NCI-H1694 (cell line): ENCODE results near the gene CLEC18A.
"Not testable (repeated sequence)": the region's sequence is repeated elsewhere in the genome, so short reads cannot be mapped to it uniquely, and the experiment has no call there.

Experiments
- DNase-seq: peaks from one replicate; lab custom pipeline; 2025; lab: John Stamatoyannopoulos, UW

Gene CLEC18A

DNA sequence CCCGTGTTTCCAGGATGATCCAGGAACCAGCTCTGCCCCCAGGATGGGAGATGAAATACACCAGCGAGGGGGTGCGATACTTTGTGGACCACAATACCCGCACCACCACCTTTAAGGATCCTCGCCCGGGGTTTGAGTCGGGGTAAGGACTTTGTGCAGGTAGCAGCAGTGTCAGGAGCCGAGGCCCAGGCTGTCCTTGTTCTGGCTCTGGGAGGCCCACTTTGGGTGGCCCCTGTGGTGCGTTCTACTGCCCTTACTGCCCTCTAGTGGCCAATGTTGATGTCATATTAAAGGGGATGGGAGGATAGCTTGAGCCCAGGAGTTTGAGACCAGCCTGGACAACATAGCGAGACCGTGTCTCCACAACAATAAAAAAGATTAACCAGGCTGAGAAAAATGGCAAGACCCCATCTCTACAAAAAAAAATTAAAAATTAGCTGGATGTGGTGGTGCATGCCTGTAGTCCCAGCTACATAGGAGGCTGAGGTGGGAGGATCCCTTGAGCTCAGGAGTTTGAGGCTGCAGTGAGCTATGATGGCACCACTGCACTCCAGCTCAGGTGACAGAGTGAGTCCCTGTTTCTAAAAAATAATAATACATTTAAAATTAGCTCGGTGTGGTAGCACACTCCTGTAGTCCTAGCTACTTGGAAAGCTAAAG is 20.9 kb upstream of the CLEC18A start:
- peak; percentile 4 for DNase-seq

- no peak for DNase-seq
Observed at GRCh38 chr16:69931631-69932030, 19.5 kb upstream of the CLEC18A start.

GRCh38 chr16:69932228-69932627 is 18.9 kb upstream of the CLEC18A start:
- DNase-seq = no peak

- no peak for DNase-seq
Observed at GRCh38 chr16:69932691-69933392, 18.3 kb upstream of the CLEC18A start.

GRCh38 chr16:69934044-69934443 is 17.1 kb upstream of the CLEC18A start:
- DNase-seq = no peak

- DNase-seq = no peak
Observed at GRCh38 chr16:69934751-69935150, 16.4 kb upstream of the CLEC18A start.

GRCh38 chr16:69935278-69935711 is 15.8 kb upstream of the CLEC18A start:
- DNase-seq = no peak

DNA sequence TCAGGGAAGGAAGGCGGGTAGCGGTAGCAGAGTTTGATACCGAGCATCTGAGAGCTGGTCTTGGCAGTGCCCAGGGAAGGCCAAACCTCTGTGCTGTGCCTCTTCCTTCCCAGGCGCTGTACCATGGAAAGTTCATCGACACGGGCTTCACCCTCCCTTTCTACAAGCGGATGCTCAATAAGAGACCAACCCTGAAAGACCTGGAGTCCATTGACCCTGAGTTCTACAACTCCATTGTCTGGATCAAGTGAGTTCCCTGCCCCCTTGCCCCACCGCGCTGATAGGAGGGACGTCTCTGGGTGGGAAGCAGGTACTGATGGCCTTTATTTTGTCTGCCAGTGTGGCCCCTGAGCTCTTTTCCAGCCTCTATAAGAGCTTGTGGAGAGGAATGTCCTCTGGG is 15.4 kb upstream of the CLEC18A start:
- no peak for DNase-seq

- DNase-seq = no peak
Observed at GRCh38 chr16:69936252-69936651, 14.9 kb upstream of the CLEC18A start.

- no peak for DNase-seq
Observed at GRCh38 chr16:69936751-69937211, 14.4 kb upstream of the CLEC18A start.

DNA sequence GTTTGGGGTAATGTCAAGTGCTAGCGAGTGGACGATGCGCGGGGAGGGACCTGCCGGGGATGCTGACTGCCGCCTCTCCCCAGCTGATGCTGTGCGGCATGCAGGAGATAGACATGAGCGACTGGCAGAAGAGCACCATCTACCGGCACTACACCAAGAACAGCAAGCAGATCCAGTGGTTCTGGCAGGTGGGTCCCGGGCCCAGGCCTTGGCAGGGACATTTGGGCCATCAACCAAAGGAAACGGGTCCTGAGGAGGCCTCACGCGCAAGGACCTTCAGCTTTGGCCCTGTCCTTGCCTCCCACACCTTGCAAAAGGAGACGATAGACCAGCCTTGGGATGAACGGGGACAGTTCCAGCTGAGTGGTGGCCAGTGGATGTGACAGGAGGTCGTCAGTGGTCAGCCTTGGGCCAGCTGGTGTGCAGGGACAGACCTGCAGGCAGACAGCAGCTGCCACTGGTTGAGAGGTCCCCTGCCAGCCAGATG is 13.6 kb upstream of the CLEC18A start:
- no peak for DNase-seq

DNA sequence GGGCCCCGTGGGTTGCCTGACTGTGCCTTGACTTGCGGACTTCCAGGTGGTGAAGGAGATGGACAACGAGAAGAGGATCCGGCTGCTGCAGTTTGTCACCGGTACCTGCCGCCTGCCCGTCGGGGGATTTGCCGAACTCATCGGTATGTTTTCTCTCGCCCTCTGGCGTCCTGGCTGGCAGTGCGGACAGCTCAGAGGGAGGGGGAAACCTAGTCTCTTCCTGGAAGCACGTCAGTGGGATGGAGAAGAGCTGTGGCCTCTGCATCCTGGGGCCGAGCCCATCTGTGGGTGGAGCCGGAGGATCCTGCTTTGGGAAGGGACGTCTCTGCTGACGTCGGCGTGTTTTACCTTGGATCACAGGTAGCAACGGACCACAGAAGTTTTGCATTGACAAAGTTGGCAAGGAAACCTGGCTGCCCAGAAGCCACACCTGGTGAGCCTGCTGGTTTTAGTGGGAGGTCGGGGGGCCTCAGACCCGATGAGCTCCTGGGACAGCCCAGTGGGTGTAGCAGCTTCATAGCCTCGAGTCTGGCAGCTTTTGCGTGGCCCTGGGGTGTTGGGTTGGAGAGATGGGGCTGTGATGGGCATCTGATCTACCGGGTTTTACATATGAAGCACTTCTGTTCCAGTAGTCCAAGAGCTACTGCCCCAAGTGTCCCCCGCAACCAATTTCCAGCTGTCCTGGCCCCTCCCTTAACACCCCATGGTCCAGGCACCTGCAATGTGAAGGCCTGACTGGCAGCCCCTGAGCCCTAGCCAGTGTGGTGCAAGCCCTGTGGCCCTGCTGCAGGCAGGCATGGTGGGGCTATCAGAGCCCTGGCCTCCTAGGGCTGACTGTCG is 11.9 kb upstream of the CLEC18A start:
- no peak for DNase-seq

DNA sequence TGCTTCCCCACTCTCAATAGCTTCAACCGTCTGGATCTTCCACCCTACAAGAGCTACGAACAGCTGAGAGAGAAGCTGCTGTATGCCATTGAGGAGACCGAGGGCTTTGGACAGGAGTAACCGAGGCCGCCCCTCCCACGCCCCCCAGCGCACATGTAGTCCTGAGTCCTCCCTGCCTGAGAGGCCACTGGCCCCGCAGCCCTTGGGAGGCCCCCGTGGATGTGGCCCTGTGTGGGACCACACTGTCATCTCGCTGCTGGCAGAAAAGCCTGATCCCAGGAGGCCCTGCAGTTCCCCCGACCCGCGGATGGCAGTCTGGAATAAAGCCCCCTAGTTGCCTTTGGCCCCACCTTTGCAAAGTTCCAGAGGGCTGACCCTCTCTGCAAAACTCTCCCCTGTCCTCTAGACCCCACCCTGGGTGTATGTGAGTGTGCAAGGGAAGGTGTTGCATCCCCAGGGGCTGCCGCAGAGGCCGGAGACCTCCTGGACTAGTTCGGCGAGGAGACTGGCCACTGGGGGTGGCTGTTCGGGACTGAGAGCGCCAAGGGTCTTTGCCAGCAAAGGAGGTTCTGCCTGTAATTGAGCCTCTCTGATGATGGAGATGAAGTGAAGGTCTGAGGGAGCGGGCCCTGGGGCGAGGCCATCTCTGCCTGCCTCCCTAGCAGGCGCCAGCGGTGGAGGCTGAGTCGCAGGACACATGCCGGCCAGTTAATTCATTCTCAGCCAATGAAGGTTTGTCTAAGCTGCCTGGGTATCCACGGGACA is 11.1 kb upstream of the CLEC18A start:
- no peak for DNase-seq

- DNase-seq = no peak
Observed at GRCh38 chr16:69940676-69941075, 10.5 kb upstream of the CLEC18A start.

- DNase-seq = no peak
Observed at GRCh38 chr16:69941251-69942098, 9.7 kb upstream of the CLEC18A start.

GRCh38 chr16:69942099-69942491 is 9.0 kb upstream of the CLEC18A start:
- DNase-seq = peak; percentile 18

DNA sequence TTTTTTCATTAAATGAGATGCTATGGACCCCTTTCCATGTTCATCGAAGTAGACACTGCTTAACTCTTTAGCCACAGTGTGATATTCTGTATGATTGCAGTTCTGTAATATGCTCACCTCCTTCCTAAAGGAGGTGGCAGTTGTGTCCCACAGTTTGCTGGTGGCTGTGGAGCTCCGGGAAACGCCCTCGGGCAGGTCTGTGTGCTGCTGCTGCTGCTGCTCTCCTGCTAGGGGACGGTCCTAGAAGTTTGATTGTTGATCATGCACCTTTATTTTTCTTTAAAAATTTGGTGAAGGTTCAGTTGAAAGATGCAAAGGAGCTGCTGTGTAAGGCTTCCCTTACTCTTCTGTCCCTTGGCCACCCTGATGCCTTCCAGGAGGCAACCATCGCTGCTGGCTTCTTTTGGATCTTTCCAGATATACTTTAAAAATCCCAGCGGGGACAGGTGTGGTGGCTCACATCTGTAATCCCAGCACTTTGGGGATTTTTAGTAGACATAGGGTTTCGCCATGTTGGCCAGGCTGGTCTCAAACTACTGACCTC is 8.4 kb upstream of the CLEC18A start:
- DNase-seq = no peak

- not testable (repeated sequence) for DNase-seq
Observed at GRCh38 chr16:69943241-69944036, 7.7 kb upstream of the CLEC18A start.

GRCh38 chr16:69950411-69950810 is 723 bp upstream of the CLEC18A start:
- DNase-seq = not testable (repeated sequence)

GRCh38 chr16:69951672-69952031 is 518 bp downstream of the CLEC18A start:
- not testable (repeated sequence) for DNase-seq
